Measurements from ENCODE around the gene FAM20B.

The FAM20B gene

DNA sequence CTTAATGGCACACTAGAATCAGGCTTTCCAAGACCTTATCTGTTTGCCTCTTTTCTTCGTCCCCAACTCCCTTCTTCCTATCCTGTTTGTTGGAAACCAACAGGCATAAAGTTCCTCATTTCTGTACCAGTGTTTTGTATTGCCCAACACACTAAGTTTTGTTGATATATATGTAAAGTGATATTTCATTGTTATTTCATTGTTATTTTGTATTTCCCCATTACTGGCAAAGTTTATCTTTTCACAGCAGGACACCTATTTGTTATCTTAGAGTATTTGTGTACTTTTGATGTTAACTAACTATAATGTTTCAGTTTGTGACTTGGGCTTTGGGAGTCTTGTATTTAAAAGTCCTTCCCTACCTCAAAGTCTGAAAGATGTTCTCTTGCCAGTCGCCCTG lies 27.1 kb downstream of the FAM20B start:
- no peaks in the 10 kb centered on the region for H3K27me3 ChIP-seq (ENCODE audit: insufficient read depth, low read length)
- WGBS (ENCODE audit: extremely low coverage, insufficient coverage, insufficient read length): no CpG with 5 or more reads among the region's 2 CpGs
- no peaks in the 10 kb centered on the region for H3K79me1 ChIP-seq (ENCODE audit: low read length)
- H3K14ac ChIP-seq (ENCODE audit: low read length): no peak overlapping the region
- no peak overlapping the region for H2BK5ac ChIP-seq (ENCODE audit: low read depth, low read length, poor library complexity)
- H3K23ac ChIP-seq (ENCODE audit: low read length): no peak overlapping the region
- no peak overlapping the region for H3K9ac ChIP-seq (ENCODE audit: low read length)
- H3K4me3 ChIP-seq (ENCODE audit: low read depth, low read length): no peak overlapping the region
- H3K79me2 ChIP-seq (ENCODE audit: control insufficient read depth, insufficient read depth, low read length, poor library complexity): no peaks in the 10 kb centered on the region
- H3K27ac ChIP-seq (ENCODE audit: low read depth, low read length): no peak overlapping the region
- H3K36me3 ChIP-seq (ENCODE audit: control insufficient read depth in 1 of 2, insufficient read depth in 2 of 2, low read length in 2 of 2): peaks cover 2 to 4% of the 10 kb centered on the region in 2 experiments
- no peak overlapping the region for H4K8ac ChIP-seq (ENCODE audit: low read depth, low read length)
- H2AFZ ChIP-seq (ENCODE audit: insufficient read depth, low read length, poor library complexity): no peak overlapping the region
- no peak overlapping the region for H2BK12ac ChIP-seq (ENCODE audit: low read length)
- H3K4ac ChIP-seq (ENCODE audit: low read depth, low read length): no peak overlapping the region
- DNase-seq: no peak
- H3K4me1 ChIP-seq (ENCODE audit: control insufficient read depth in 1 of 2, insufficient read depth in 2 of 2, low read length in 2 of 2): no peaks in the 10 kb centered on the region
- H3K9me3 ChIP-seq (ENCODE audit: insufficient read depth, low read depth, low read length): no peaks in the 10 kb centered on the region
- no peak overlapping the region for H3K4me2 ChIP-seq (ENCODE audit: low read length)
- H4K12ac ChIP-seq (ENCODE audit: low read depth, low read length): no peak overlapping the region
- H3K18ac ChIP-seq (ENCODE audit: low read length): no peak overlapping the region
- no peak overlapping the region for H4K91ac ChIP-seq (ENCODE audit: low read depth, low read length)
- H2BK120ac ChIP-seq (ENCODE audit: insufficient read depth, low read length, poor library complexity): no peak overlapping the region
- no peak overlapping the region for H2AK5ac ChIP-seq (ENCODE audit: low read length)

DNA sequence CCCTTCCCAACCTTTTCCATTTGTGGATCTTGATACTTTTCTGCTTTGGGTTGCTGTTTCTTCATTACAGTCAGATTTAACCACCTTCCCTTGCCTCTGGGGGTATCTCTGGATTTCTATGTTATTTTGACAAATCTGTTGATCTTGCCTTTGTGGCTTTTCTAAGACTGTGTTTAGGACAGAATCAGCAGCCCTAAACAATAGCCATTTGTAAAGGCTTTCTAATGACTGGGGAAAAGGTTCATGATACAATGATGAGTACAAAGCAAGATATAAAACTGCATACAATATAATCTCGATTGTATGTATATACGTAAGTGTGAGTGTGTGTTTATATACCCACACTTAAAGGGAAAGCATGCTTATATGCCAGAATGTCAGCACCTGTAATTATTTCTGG lies 27.8 kb downstream of the FAM20B start:
- no CpG with 5 or more reads among the region's 2 CpGs for WGBS (ENCODE audit: extremely low coverage, insufficient coverage, insufficient read length)
- no peaks in the 10 kb centered on the region for H3K27me3 ChIP-seq (ENCODE audit: insufficient read depth, low read length)
- no peak overlapping the region for H3K14ac ChIP-seq (ENCODE audit: low read length)
- H2BK120ac ChIP-seq (ENCODE audit: insufficient read depth, low read length, poor library complexity): no peak overlapping the region
- no peak overlapping the region for H4K8ac ChIP-seq (ENCODE audit: low read depth, low read length)
- no peak for DNase-seq
- no peak overlapping the region for H2AFZ ChIP-seq (ENCODE audit: insufficient read depth, low read length, poor library complexity)
- peaks cover 2 to 4% of the 10 kb centered on the region in 2 experiments for H3K36me3 ChIP-seq (ENCODE audit: control insufficient read depth in 1 of 2, insufficient read depth in 2 of 2, low read length in 2 of 2)
- H2BK5ac ChIP-seq (ENCODE audit: low read depth, low read length, poor library complexity): no peak overlapping the region
- no peak overlapping the region for H3K4me2 ChIP-seq (ENCODE audit: low read length)
- no peaks in the 10 kb centered on the region for H3K9me3 ChIP-seq (ENCODE audit: insufficient read depth, low read depth, low read length)
- H3K4me3 ChIP-seq (ENCODE audit: low read depth, low read length): no peak overlapping the region
- H3K27ac ChIP-seq (ENCODE audit: low read depth, low read length): no peak overlapping the region
- no peak overlapping the region for H2BK12ac ChIP-seq (ENCODE audit: low read length)
- no peak overlapping the region for H4K91ac ChIP-seq (ENCODE audit: low read depth, low read length)
- H3K79me2 ChIP-seq (ENCODE audit: control insufficient read depth, insufficient read depth, low read length, poor library complexity): no peaks in the 10 kb centered on the region
- H2AK5ac ChIP-seq (ENCODE audit: low read length): no peak overlapping the region
- H3K18ac ChIP-seq (ENCODE audit: low read length): no peak overlapping the region
- H3K4ac ChIP-seq (ENCODE audit: low read depth, low read length): no peak overlapping the region
- no peak overlapping the region for H4K12ac ChIP-seq (ENCODE audit: low read depth, low read length)
- H3K4me1 ChIP-seq (ENCODE audit: control insufficient read depth in 1 of 2, insufficient read depth in 2 of 2, low read length in 2 of 2): peaks cover 3% of the 10 kb centered on the region in 2 experiments
- no peak overlapping the region for H3K23ac ChIP-seq (ENCODE audit: low read length)
- H3K79me1 ChIP-seq (ENCODE audit: low read length): no peaks in the 10 kb centered on the region
- no peak overlapping the region for H3K9ac ChIP-seq (ENCODE audit: low read length)

DNA sequence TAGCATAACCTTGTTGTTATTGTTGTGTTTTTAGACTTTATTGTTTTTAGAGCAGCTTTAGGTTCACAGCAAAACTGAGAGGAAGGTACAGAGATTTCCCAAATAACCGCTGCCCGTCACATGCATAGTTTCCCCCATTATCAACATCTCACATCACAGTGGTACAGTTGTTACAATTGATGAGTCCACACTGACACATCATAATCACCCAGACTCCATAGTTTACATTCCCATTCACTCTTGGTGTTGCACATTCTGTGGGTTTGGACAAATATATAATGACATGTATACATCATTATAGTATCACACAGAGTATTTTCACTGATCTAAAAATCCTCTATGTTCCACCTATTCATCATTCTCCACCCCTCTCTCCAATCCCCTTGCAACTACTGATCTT lies 30.2 kb downstream of the FAM20B start:
- H3K23ac ChIP-seq (ENCODE audit: low read length): no peak overlapping the region
- DNase-seq: no peak
- no CpG with 5 or more reads among the region's 2 CpGs for WGBS (ENCODE audit: extremely low coverage, insufficient coverage, insufficient read length)

DNA sequence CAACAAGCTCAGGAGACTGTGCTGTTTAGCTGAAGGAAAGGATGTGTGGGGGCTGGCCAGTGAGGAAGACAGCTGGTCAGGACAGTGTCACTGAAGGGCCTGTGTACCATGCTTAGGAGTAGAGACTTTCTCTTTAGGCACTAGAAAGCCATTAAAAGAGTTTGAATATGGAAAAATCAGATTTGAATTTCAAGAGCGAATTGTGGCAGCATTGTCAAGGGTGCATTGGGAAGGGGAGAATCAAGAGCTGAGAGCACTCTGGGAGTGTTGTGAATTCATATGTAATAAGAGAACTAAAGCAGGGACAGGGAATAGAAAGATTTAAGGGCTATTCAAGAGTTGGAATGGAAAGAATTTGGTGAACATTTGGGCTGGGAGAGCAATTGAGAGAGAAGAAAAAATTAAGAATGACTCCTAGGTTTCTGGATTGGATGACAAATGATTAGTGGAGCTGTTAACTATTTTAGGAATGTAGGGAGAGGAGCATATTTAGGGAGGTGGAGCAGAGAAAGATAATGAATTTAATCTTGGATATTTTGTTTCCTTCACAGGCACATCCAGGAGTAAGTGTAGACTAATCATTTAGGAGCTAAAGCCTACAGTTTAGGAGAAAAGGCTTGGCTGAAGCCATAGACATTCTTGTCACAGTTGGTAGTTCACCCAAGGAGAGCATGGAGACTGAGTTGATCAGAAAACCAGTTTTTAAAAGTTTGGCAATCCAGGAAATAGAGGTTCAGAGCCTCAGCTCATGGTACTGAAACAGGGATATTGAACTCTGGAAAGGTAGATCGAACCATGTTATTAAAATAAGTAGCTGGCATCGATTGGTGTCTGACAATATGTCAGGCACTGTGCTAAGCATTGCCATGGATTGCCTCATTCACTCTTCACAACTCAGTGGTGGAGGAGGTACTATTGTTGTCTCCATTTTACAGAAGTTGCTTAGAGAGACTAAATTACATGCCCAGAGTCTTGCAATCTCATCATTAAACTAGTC lies 33.1 kb downstream of the FAM20B start:
- Histone ChIP-seq H2BK5ac (ENCODE audit: low read depth, low read length, poor library complexity) (peak overlapping the region; percentile 4), H3K23ac (ENCODE audit: low read length) (no peak overlapping the region), H2AFZ (ENCODE audit: insufficient read depth, low read length, poor library complexity) (no peak overlapping the region), H4K12ac (ENCODE audit: low read depth, low read length) (no peak overlapping the region), H2BK12ac (ENCODE audit: low read length) (no peak overlapping the region), H3K27me3 (ENCODE audit: insufficient read depth, low read length) (no peaks in the 10 kb centered on the region), H3K4ac (ENCODE audit: low read depth, low read length) (no peak overlapping the region), H3K79me2 (ENCODE audit: control insufficient read depth, insufficient read depth, low read length, poor library complexity) (no peaks in the 10 kb centered on the region), H3K27ac (ENCODE audit: low read depth, low read length) (no peak overlapping the region), H3K14ac (ENCODE audit: low read length) (no peak overlapping the region), H3K36me3 (ENCODE audit: control insufficient read depth in 1 of 2, insufficient read depth in 2 of 2, low read length in 2 of 2) (peaks cover under 1% of the 10 kb centered on the region in 2 experiments), H3K9ac (ENCODE audit: low read length) (no peak overlapping the region), H3K79me1 (ENCODE audit: low read length) (no peaks in the 10 kb centered on the region), H4K8ac (ENCODE audit: low read depth, low read length) (no peak overlapping the region), H3K4me1 (ENCODE audit: control insufficient read depth in 1 of 2, insufficient read depth in 2 of 2, low read length in 2 of 2) (peaks cover 3% of the 10 kb centered on the region in 2 experiments), H4K91ac (ENCODE audit: low read depth, low read length) (peak overlapping the region; percentile 54), H3K9me3 (ENCODE audit: insufficient read depth, low read depth, low read length) (no peaks in the 10 kb centered on the region), H2BK120ac (ENCODE audit: insufficient read depth, low read length, poor library complexity) (no peak overlapping the region), H2AK5ac (ENCODE audit: low read length) (no peak overlapping the region), H3K18ac (ENCODE audit: low read length) (no peak overlapping the region), H3K4me3 (ENCODE audit: low read depth, low read length) (no peak overlapping the region), H3K4me2 (ENCODE audit: low read length) (no peak overlapping the region)
- WGBS (ENCODE audit: extremely low coverage, insufficient coverage, insufficient read length): no CpG with 5 or more reads among the region's 3 CpGs
- DNase-seq: no peak

More for the DNA sequence above, 30.2 kb downstream of the FAM20B start:
- Histone ChIP-seq H3K27me3 (ENCODE audit: insufficient read depth, low read length) (no peaks in the 10 kb centered on the region), H3K4ac (ENCODE audit: low read depth, low read length) (no peak overlapping the region), H3K9ac (ENCODE audit: low read length) (no peak overlapping the region), H4K12ac (ENCODE audit: low read depth, low read length) (no peak overlapping the region), H2BK120ac (ENCODE audit: insufficient read depth, low read length, poor library complexity) (no peak overlapping the region), H3K27ac (ENCODE audit: low read depth, low read length) (no peak overlapping the region), H3K79me1 (ENCODE audit: low read length) (no peaks in the 10 kb centered on the region), H3K9me3 (ENCODE audit: insufficient read depth, low read depth, low read length) (no peaks in the 10 kb centered on the region), H3K79me2 (ENCODE audit: control insufficient read depth, insufficient read depth, low read length, poor library complexity) (no peaks in the 10 kb centered on the region), H3K36me3 (ENCODE audit: control insufficient read depth in 1 of 2, insufficient read depth in 2 of 2, low read length in 2 of 2) (peaks cover 2% of the 10 kb centered on the region in 2 experiments), H3K4me2 (ENCODE audit: low read length) (no peak overlapping the region), H3K14ac (ENCODE audit: low read length) (no peak overlapping the region), H2AFZ (ENCODE audit: insufficient read depth, low read length, poor library complexity) (no peak overlapping the region), H2AK5ac (ENCODE audit: low read length) (no peak overlapping the region), H3K18ac (ENCODE audit: low read length) (no peak overlapping the region), H2BK12ac (ENCODE audit: low read length) (no peak overlapping the region), H2BK5ac (ENCODE audit: low read depth, low read length, poor library complexity) (no peak overlapping the region), H3K4me1 (ENCODE audit: control insufficient read depth in 1 of 2, insufficient read depth in 2 of 2, low read length in 2 of 2) (peaks cover 3% of the 10 kb centered on the region in 2 experiments), H4K91ac (ENCODE audit: low read depth, low read length) (no peak overlapping the region), H3K4me3 (ENCODE audit: low read depth, low read length) (no peak overlapping the region), H4K8ac (ENCODE audit: low read depth, low read length) (no peak overlapping the region)

All from trophoblast cell (in vitro differentiated cells and primary cell).